ENCODE data around the gene CHIC2. TPM values are rescaled to one million over a fixed set of nuclear protein-coding genes. Genes with fewer than 3 reads are reported as not detected.

The CHIC2 gene
- total RNA-seq, 2 donors from 2014 or later = 10.2 to 14.4 TPM

- TF ChIP-seq, protein P1, sequence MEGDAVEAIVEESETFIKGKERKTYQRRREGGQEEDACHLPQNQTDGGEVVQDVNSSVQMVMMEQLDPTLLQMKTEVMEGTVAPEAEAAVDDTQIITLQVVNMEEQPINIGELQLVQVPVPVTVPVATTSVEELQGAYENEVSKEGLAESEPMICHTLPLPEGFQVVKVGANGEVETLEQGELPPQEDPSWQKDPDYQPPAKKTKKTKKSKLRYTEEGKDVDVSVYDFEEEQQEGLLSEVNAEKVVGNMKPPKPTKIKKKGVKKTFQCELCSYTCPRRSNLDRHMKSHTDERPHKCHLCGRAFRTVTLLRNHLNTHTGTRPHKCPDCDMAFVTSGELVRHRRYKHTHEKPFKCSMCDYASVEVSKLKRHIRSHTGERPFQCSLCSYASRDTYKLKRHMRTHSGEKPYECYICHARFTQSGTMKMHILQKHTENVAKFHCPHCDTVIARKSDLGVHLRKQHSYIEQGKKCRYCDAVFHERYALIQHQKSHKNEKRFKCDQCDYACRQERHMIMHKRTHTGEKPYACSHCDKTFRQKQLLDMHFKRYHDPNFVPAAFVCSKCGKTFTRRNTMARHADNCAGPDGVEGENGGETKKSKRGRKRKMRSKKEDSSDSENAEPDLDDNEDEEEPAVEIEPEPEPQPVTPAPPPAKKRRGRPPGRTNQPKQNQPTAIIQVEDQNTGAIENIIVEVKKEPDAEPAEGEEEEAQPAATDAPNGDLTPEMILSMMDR (conservative IDR thresholded peaks at IDR 0.05) = no peak
- peaks cover 100% of the 10 kb centered on the region for H3K27me3 ChIP-seq (ENCODE audit: control insufficient read depth, insufficient read depth, low read length, poor library complexity, severe bottlenecking)
- no peaks in the 10 kb centered on the region for H3K9me3 Mint-ChIP-seq
- H3K4me3 Mint-ChIP-seq = peak overlapping the region; percentile 54
- DNase-seq = peak; percentile 62
- no peak overlapping the region for H3K9ac ChIP-seq (ENCODE audit: extremely low read depth, low read length, poor library complexity, severe bottlenecking)
- peak overlapping the region; percentile 55 for H3K4me3 ChIP-seq (ENCODE audit: low read length)
- no peak overlapping the region for H3K27ac Mint-ChIP-seq
- H3K27ac ChIP-seq (ENCODE audit: low read depth, low read length) = no peak overlapping the region
- no peaks in the 10 kb centered on the region for H3K9me3 ChIP-seq (ENCODE audit: control insufficient read depth, low read length)
- 3 to 27% methylated on average over 2 to 7 of the region's 8 CpGs for WGBS, 2 experiments (ENCODE audit: insufficient coverage in 1 of 2, insufficient read length in 1 of 2)
- H3K36me3 ChIP-seq (ENCODE audit: control insufficient read depth, insufficient read depth, low read length) = no peaks in the 10 kb centered on the region
- H3K36me3 Mint-ChIP-seq (ENCODE audit: low read depth) = no peaks in the 10 kb centered on the region
- H3K27me3 Mint-ChIP-seq (ENCODE audit: insufficient read depth) = peaks cover 99% of the 10 kb centered on the region
- H3K4me1 ChIP-seq (ENCODE audit: control insufficient read depth, insufficient read depth, low read length) = peaks cover 14% of the 10 kb centered on the region
- H3K4me1 Mint-ChIP-seq = peaks cover 23% of the 10 kb centered on the region
Measured at GRCh38 chr4:54103190-54103574, 38.8 kb upstream of the CHIC2 start.

DNA sequence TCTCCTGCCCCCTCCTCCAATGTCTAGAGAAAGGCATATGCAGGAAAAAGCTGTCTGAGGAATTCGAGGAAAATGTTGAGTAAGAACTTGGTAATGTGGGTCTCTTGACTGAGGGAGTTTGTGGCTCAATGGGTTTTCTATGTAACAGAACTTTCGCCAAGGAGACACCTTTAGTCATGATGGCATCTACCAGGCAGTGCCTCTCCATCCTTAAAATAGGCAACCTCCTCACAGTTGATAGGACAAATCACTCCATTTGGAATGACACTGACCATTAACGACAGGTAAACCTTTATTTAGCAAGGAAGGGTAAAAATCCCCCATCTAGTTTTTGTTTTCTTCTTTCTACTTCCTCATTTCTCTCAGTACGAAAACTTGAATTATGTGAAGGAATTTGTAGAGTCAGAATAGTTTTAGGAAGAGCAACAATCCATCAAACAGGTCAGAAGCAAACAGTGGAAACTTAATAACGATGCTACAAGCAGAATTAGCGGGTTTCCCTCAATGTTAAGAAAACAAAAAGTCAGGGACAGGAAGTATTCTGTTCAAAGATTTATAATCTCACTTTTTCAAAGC lies 38.2 kb upstream of the CHIC2 start:
- Histone ChIP-seq H3K27ac (ENCODE audit: low read depth, low read length) (no peak overlapping the region), H3K36me3 (ENCODE audit: control insufficient read depth, insufficient read depth, low read length) (no peaks in the 10 kb centered on the region), H3K27me3 (ENCODE audit: control insufficient read depth, insufficient read depth, low read length, poor library complexity, severe bottlenecking) (peaks cover 100% of the 10 kb centered on the region), H3K9ac (ENCODE audit: extremely low read depth, low read length, poor library complexity, severe bottlenecking) (no peak overlapping the region), H3K4me3 (ENCODE audit: low read length) (peak overlapping the region; percentile 55), H3K4me1 (ENCODE audit: control insufficient read depth, insufficient read depth, low read length) (peaks cover 14% of the 10 kb centered on the region), H3K9me3 (ENCODE audit: control insufficient read depth, low read length) (no peaks in the 10 kb centered on the region)
- no peak for DNase-seq
- TF ChIP-seq, protein P1 (conservative IDR thresholded peaks at IDR 0.05) = no peak
- Mint-ChIP-seq H3K27ac (no peak overlapping the region), H3K36me3 (ENCODE audit: low read depth) (no peaks in the 10 kb centered on the region), H3K27me3 (ENCODE audit: insufficient read depth) (peaks cover 99% of the 10 kb centered on the region), H3K9me3 (no peaks in the 10 kb centered on the region), H3K4me3 (no peak overlapping the region), H3K4me1 (peaks cover 23% of the 10 kb centered on the region)
- WGBS, 2 experiments (ENCODE audit: insufficient coverage in 1 of 2, insufficient read length in 1 of 2) = 10 to 18% methylated on average over 2 to 6 of the region's 6 CpGs

DNA sequence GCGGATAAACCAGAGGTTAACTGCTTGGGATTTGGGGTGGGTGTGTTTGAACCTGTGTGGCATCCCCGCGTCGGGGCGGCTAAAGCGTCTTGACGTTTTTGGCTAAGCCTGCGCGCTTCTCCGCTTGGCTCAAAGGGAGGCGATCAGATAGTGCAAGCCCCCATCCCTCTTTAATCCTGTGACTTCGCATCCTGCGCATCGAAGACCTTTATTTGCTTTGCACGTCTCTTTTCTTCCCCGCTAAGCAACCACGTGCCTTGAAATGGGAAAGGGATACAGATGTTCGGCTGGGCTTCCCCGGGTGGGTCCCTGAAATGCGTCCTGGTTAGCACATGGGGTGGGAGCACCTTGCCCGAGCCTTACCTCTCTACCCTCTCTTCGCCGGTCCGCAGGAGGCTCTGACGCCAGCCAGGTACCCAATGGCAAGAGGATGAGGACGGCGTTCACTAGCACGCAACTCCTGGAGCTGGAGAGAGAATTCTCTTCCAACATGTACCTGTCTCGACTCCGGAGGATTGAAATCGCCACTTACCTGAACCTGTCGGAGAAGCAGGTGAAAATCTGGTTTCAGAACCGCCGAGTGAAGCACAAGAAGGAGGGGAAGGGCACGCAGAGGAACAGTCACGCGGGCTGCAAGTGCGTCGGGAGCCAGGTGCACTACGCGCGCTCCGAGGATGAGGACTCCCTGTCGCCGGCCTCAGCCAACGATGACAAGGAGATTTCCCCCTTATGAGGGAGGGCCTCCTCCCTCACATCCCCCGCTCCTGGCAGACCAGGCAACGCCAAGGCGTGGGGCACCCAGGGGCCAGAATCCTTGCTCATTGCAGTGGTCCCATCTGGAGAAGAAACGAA lies 37.0 kb upstream of the CHIC2 start:
- Mint-ChIP-seq H3K27me3 (ENCODE audit: insufficient read depth) (peaks cover 99% of the 10 kb centered on the region), H3K4me1 (peaks cover 27% of the 10 kb centered on the region), H3K27ac (no peak overlapping the region), H3K9me3 (no peaks in the 10 kb centered on the region), H3K4me3 (peak overlapping the region; percentile 2), H3K36me3 (ENCODE audit: low read depth) (no peaks in the 10 kb centered on the region)
- TF ChIP-seq, protein P1 (conservative IDR thresholded peaks at IDR 0.05) = no peak
- DNase-seq = peak; percentile 72
- WGBS, 2 experiments (ENCODE audit: insufficient coverage in 1 of 2, insufficient read length in 1 of 2) = 2% methylated on average over 29 to 50 of the region's 50 CpGs
- H3K4me1 ChIP-seq (ENCODE audit: control insufficient read depth, insufficient read depth, low read length) = peaks cover 14% of the 10 kb centered on the region
- H3K4me3 ChIP-seq (ENCODE audit: low read length) = peak overlapping the region; percentile 50
- H3K27me3 ChIP-seq (ENCODE audit: control insufficient read depth, insufficient read depth, low read length, poor library complexity, severe bottlenecking) = peaks cover 100% of the 10 kb centered on the region
- H3K9ac ChIP-seq (ENCODE audit: extremely low read depth, low read length, poor library complexity, severe bottlenecking) = no peak overlapping the region
- no peak overlapping the region for H3K27ac ChIP-seq (ENCODE audit: low read depth, low read length)
- no peaks in the 10 kb centered on the region for H3K36me3 ChIP-seq (ENCODE audit: control insufficient read depth, insufficient read depth, low read length)
- no peaks in the 10 kb centered on the region for H3K9me3 ChIP-seq (ENCODE audit: control insufficient read depth, low read length)

All from endodermal cell (in vitro differentiated cells).